ENCODE results near the gene BSPRY. TPM values are rescaled to one million over a fixed set of nuclear protein-coding genes. Genes with fewer than 3 reads are reported as not detected.

BSPRY gene
- total and polyA plus RNA-seq, 2 of the 13 experiments (the other 11 are each of a cell fraction or from before 2014, with no cell fraction given), result 0.09 to 0.26 TPM

GRCh38 chr9:113376634-113377567 is 27.6 kb downstream of the BSPRY start, which contains the start of gene HDHD3 (continued):
- TF ChIP-seq, protein P1, sequence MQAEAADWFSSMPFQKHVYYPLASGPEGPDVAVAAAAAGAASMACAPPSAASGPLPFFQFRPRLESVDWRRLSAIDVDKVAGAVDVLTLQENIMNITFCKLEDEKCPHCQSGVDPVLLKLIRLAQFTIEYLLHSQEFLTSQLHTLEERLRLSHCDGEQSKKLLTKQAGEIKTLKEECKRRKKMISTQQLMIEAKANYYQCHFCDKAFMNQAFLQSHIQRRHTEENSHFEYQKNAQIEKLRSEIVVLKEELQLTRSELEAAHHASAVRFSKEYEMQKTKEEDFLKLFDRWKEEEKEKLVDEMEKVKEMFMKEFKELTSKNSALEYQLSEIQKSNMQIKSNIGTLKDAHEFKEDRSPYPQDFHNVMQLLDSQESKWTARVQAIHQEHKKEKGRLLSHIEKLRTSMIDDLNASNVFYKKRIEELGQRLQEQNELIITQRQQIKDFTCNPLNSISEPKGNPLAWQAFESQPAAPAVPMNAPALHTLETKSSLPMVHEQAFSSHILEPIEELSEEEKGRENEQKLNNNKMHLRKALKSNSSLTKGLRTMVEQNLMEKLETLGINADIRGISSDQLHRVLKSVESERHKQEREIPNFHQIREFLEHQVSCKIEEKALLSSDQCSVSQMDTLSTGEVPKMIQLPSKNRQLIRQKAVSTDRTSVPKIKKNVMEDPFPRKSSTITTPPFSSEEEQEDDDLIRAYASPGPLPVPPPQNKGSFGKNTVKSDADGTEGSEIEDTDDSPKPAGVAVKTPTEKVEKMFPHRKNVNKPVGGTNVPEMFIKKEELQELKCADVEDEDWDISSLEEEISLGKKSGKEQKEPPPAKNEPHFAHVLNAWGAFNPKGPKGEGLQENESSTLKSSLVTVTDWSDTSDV (CRISPR knock-in tag; IDR thresholded peaks at IDR 0.05), result no peak
- TF ChIP-seq ZNF512 (CRISPR knock-in tag; IDR thresholded peaks at IDR 0.05) (no peak), SALL1 (CRISPR knock-in tag; IDR thresholded peaks at IDR 0.05) (peak; percentile 35), TOPORS (CRISPR knock-in tag; IDR thresholded peaks at IDR 0.05) (peak; percentile 50; the same call in 1 of the 2 replicates), NCOR1 (IDR thresholded peaks at IDR 0.05; ENCODE audit: borderline replicate concordance, low read length) (no peak), ZNF17 (CRISPR knock-in tag; IDR thresholded peaks at IDR 0.05) (no peak), TFE3 (CRISPR knock-in tag; IDR thresholded peaks at IDR 0.05) (peak; percentile 77), MTA3 (CRISPR knock-in tag; IDR thresholded peaks at IDR 0.05) (no peak), ZNF704 (CRISPR knock-in tag; IDR thresholded peaks at IDR 0.05; ENCODE audit: borderline replicate concordance) (no peak)
- TF ChIP-seq, protein P2, sequence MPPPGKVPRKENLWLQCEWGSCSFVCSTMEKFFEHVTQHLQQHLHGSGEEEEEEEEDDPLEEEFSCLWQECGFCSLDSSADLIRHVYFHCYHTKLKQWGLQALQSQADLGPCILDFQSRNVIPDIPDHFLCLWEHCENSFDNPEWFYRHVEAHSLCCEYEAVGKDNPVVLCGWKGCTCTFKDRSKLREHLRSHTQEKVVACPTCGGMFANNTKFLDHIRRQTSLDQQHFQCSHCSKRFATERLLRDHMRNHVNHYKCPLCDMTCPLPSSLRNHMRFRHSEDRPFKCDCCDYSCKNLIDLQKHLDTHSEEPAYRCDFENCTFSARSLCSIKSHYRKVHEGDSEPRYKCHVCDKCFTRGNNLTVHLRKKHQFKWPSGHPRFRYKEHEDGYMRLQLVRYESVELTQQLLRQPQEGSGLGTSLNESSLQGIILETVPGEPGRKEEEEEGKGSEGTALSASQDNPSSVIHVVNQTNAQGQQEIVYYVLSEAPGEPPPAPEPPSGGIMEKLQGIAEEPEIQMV (CRISPR knock-in tag; IDR thresholded peaks at IDR 0.05; ENCODE audit: low read depth), result peak; percentile 67; the same call in 1 of the 2 replicates
- TF ChIP-seq, protein P3, sequence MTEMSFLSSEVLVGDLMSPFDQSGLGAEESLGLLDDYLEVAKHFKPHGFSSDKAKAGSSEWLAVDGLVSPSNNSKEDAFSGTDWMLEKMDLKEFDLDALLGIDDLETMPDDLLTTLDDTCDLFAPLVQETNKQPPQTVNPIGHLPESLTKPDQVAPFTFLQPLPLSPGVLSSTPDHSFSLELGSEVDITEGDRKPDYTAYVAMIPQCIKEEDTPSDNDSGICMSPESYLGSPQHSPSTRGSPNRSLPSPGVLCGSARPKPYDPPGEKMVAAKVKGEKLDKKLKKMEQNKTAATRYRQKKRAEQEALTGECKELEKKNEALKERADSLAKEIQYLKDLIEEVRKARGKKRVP (CRISPR knock-in tag; IDR thresholded peaks at IDR 0.05), result peak in 1 of 2 experiments; percentile 25; a peak in 1 of 4 replicates
- TF ChIP-seq, protein P4, sequence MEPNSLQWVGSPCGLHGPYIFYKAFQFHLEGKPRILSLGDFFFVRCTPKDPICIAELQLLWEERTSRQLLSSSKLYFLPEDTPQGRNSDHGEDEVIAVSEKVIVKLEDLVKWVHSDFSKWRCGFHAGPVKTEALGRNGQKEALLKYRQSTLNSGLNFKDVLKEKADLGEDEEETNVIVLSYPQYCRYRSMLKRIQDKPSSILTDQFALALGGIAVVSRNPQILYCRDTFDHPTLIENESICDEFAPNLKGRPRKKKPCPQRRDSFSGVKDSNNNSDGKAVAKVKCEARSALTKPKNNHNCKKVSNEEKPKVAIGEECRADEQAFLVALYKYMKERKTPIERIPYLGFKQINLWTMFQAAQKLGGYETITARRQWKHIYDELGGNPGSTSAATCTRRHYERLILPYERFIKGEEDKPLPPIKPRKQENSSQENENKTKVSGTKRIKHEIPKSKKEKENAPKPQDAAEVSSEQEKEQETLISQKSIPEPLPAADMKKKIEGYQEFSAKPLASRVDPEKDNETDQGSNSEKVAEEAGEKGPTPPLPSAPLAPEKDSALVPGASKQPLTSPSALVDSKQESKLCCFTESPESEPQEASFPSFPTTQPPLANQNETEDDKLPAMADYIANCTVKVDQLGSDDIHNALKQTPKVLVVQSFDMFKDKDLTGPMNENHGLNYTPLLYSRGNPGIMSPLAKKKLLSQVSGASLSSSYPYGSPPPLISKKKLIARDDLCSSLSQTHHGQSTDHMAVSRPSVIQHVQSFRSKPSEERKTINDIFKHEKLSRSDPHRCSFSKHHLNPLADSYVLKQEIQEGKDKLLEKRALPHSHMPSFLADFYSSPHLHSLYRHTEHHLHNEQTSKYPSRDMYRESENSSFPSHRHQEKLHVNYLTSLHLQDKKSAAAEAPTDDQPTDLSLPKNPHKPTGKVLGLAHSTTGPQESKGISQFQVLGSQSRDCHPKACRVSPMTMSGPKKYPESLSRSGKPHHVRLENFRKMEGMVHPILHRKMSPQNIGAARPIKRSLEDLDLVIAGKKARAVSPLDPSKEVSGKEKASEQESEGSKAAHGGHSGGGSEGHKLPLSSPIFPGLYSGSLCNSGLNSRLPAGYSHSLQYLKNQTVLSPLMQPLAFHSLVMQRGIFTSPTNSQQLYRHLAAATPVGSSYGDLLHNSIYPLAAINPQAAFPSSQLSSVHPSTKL (CRISPR knock-in tag; IDR thresholded peaks at IDR 0.05), result peak; percentile 40; the same call in 1 of the 2 replicates
